HG03135 (cell line): ENCODE results near the gene TNFAIP2.

Source experiments
- ATAC-seq: cut with Tn5 transposase; IDR thresholded peaks from one replicate; pipeline ENCODE4 v1.9.1; 2021; ENCODE audit warnings: mild to moderate bottlenecking, moderate library complexity; ENCODE audit not compliant: unreplicated experiment

The TNFAIP2 gene

GRCh38 chr14:103179094-103179493 lies 55.8 kb downstream of the TNFAIP2 start:
- ATAC-seq = no peak

- no peak for ATAC-seq
These were observed 57.1 kb downstream of the TNFAIP2 start for GRCh38 chr14:103180331-103180730.

GRCh38 chr14:103184046-103184445 lies 60.8 kb downstream of the TNFAIP2 start:
- no peak for ATAC-seq

- ATAC-seq = no peak
These were observed 62.1 kb downstream of the TNFAIP2 start for GRCh38 chr14:103185051-103186029.

- no peak for ATAC-seq
These were observed 63.1 kb downstream of the TNFAIP2 start for GRCh38 chr14:103186241-103186822.
